GM23338 (cell line): ENCODE measurements around the gene RELL2. TPM values are rescaled to one million over a fixed set of nuclear protein-coding genes. Genes with fewer than 3 reads are reported as not detected.

Source experiments
- ATAC-seq: fragments of 200-7000 bp; cut with Tn5 transposase; 3 replicates; pipeline ENCODE4 v1.9.1; 2020
- DNase-seq: peaks from one replicate; pipeline ENCODE4 v3.0.0-alpha.2; 2015; ENCODE audit warnings: low spot score
- H2AFZ ChIP-seq: fragments of 200-600 bp; sonication (generic); 2 replicates; pipeline ENCODE4 v1.8.0; 2016; ENCODE audit warnings: antibody characterized with exemption, mild to moderate bottlenecking, moderate library complexity
- H3F3A ChIP-seq: fragments of 200-600 bp; sonication (generic); replicated peaks from 2 replicates; pipeline ENCODE4 v1.8.0; 2017; ENCODE audit warnings: antibody characterized with exemption, mixed run types, low read depth
- H3K27ac ChIP-seq: fragments of 200-600 bp; sonication (generic); 2 replicates; pipeline ENCODE4 v1.6.1; 2016; ENCODE audit warnings: low read depth
- H3K27me3 ChIP-seq: fragments of 200-600 bp; sonication (generic); 2 replicates; pipeline ENCODE4 v1.8.0; 2016; ENCODE audit warnings: mild to moderate bottlenecking, mixed run types, moderate library complexity; ENCODE audit not compliant: insufficient read depth
- H3K36me3 ChIP-seq: fragments of 200-600 bp; sonication (generic); 2 replicates; pipeline ENCODE4 v1.8.0; 2016; ENCODE audit warnings: mild to moderate bottlenecking; ENCODE audit not compliant: insufficient read depth
- H3K4me1 ChIP-seq: fragments of 200-600 bp; sonication (generic); 2 replicates; pipeline ENCODE4 v1.8.0; 2016; ENCODE audit warnings: mild to moderate bottlenecking, moderate library complexity; ENCODE audit not compliant: insufficient read depth
- H3K4me2 ChIP-seq: fragments of 200-600 bp; sonication (generic); 2 replicates; pipeline ENCODE4 v1.7.1; 2017; ENCODE audit warnings: mixed run types
- H3K4me3 ChIP-seq: fragments of 200-600 bp; sonication (generic); 2 replicates; pipeline ENCODE4 v1.6.1; 2016; ENCODE audit warnings: mixed run types
- H3K79me2 ChIP-seq: fragments of 200-600 bp; sonication (generic); replicated peaks from 2 replicates; pipeline ENCODE4 v1.8.0; 2017; ENCODE audit warnings: mild to moderate bottlenecking; ENCODE audit not compliant: insufficient read depth
- H3K9me2 ChIP-seq: fragments of 200-600 bp; sonication (generic); 2 replicates; pipeline ENCODE4 v1.8.0; 2017; ENCODE audit not compliant: insufficient read depth
- H4K20me1 ChIP-seq: fragments of 200-600 bp; sonication (generic); replicated peaks from 2 replicates; pipeline ENCODE4 v1.8.0; 2017; ENCODE audit warnings: mild to moderate bottlenecking; ENCODE audit not compliant: insufficient read depth
- H3K27ac Mint-ChIP-seq: 2 replicates; pipeline ENCODE4 v1.8.0; 2020; ENCODE audit warnings: inconsistent platforms, mild to moderate bottlenecking, moderate library complexity, mixed read lengths
- H3K27me3 Mint-ChIP-seq: 3 replicates; pipeline ENCODE4 v1.8.0; 2022; ENCODE audit warnings: low read depth, mild to moderate bottlenecking, moderate library complexity, mixed read lengths, inconsistent platforms; ENCODE audit not compliant: insufficient read depth, poor library complexity
- H3K36me3 Mint-ChIP-seq: 3 replicates; pipeline ENCODE4 v1.8.0; 2021; ENCODE audit warnings: low read depth, mild to moderate bottlenecking, inconsistent platforms, moderate library complexity, mixed read lengths
- H3K4me1 Mint-ChIP-seq: 3 replicates; pipeline ENCODE4 v1.8.0; 2020; ENCODE audit warnings: mild to moderate bottlenecking, inconsistent platforms, mixed read lengths
- H3K4me3 Mint-ChIP-seq: 3 replicates; pipeline ENCODE4 v1.8.0; 2021; ENCODE audit warnings: moderate library complexity, mild to moderate bottlenecking, inconsistent platforms, mixed read lengths
- H3K9me3 Mint-ChIP-seq: 3 replicates; pipeline ENCODE4 v1.8.0; 2020; ENCODE audit warnings: moderate library complexity, mild to moderate bottlenecking, inconsistent platforms, mixed read lengths
- CREB1 ChIP-seq: fragments of 250-450 bp; sonication (Bioruptor Pico); IDR thresholded peaks from 2 replicates; pipeline ENCODE4 v1.5.0; 2020; ENCODE audit warnings: low read depth, mild to moderate bottlenecking, moderate library complexity
- ETS1 ChIP-seq: IDR thresholded peaks from 2 replicates; pipeline ENCODE4 v1.6.1; 2016; ENCODE audit warnings: antibody characterized with exemption
- EZH2 ChIP-seq: fragments of 200-600 bp; sonication (generic); IDR thresholded peaks from one replicate; pipeline ENCODE4 v1.8.0; 2017; ENCODE audit warnings: antibody characterized with exemption, mild to moderate bottlenecking, low read depth; ENCODE audit not compliant: unreplicated experiment
- JUNB ChIP-seq: IDR thresholded peaks from one replicate; pipeline ENCODE4 v1.6.1; 2016; ENCODE audit warnings: antibody characterized with exemption; ENCODE audit not compliant: unreplicated experiment
- NANOG ChIP-seq: IDR thresholded peaks from 2 replicates; pipeline ENCODE4 v1.6.1; 2016; ENCODE audit warnings: antibody characterized with exemption, borderline replicate concordance
- POLR2AphosphoS5 ChIP-seq: IDR thresholded peaks from 2 replicates; pipeline ENCODE4 v1.6.1; 2016; ENCODE audit warnings: antibody characterized with exemption, low read depth
- REST ChIP-seq: IDR thresholded peaks from one replicate; pipeline ENCODE4 v1.6.1; 2018; ENCODE audit warnings: antibody characterized with exemption; ENCODE audit not compliant: unreplicated experiment
- ZNF114 ChIP-seq: fragments of 250-450 bp; sonication (Bioruptor Pico); IDR thresholded peaks from 2 replicates; pipeline ENCODE4 v1.5.0; 2020; ENCODE audit warnings: mild to moderate bottlenecking, moderate library complexity
- ZNF331 ChIP-seq: fragments of 250-450 bp; sonication (Bioruptor Pico); IDR thresholded peaks from 2 replicates; pipeline ENCODE4 v1.5.0; 2020; ENCODE audit warnings: low read depth, mild to moderate bottlenecking, moderate library complexity
- ZNF462 ChIP-seq: fragments of 250-450 bp; sonication (Bioruptor Pico); IDR thresholded peaks from 2 replicates; pipeline ENCODE4 v1.5.0; 2020; ENCODE audit warnings: mild to moderate bottlenecking, moderate library complexity
- polyA plus RNA-seq: library from polyadenylated mRNA; unstranded; fragments of >200 nt; fragmentation: Nextera tagmentation; extraction: Ambion mirVana; gene quantifications from 2 replicates; pipeline ENCODE4 v1.2.1, GENCODE V29; 2016
- total RNA-seq: library from RNA; depleted of rRNA; stranded (reverse); fragments of >200 nt; shearing (Covaris generic); gene quantifications from 2 replicates; pipeline ENCODE4 v1.2.3, GENCODE V29; 2014

RELL2 gene
- total and polyA plus RNA-seq, 2 experiments from 2014 or later: 20.4 to 30.6 TPM

GRCh38 chr5:141683596-141684141 is 46.9 kb downstream of the RELL2 start (continued):
- no peak for TF ChIP-seq ZNF462 (CRISPR knock-in tag)

GRCh38 chr5:141685591-141685990 is 48.8 kb downstream of the RELL2 start:
- Mint-ChIP-seq H3K4me1 (peaks cover 34% of the 10 kb centered on the region), H3K27ac (no peak overlapping the region), H3K4me3 (no peak overlapping the region), H3K9me3 (no peaks in the 10 kb centered on the region), H3K36me3 (no peaks in the 10 kb centered on the region; the same call in 2 of the 3 replicates), H3K27me3 (peaks cover 6% of the 10 kb centered on the region)
- Histone ChIP-seq H4K20me1 (no peaks in the 10 kb centered on the region), H3K79me2 (0 out of 2 replicates have a peak, but pooled peaks cover under 1% of the 10 kb centered on the region), H3F3A (peaks cover 14% of the 10 kb centered on the region), H2AFZ (no peak overlapping the region), H3K4me1 (peaks cover 22% of the 10 kb centered on the region), H3K9me2 (no peaks in the 10 kb centered on the region), H3K4me2 (no peak overlapping the region), H3K4me3 (no peak overlapping the region), H3K36me3 (no peaks in the 10 kb centered on the region), H3K27me3 (no peaks in the 10 kb centered on the region), H3K27ac (no peak overlapping the region)
- no peak for DNase-seq
- ATAC-seq: no peak
- no peak for TF ChIP-seq NANOG
- no peak for TF ChIP-seq ZNF331 (CRISPR knock-in tag)
- no peak for TF ChIP-seq ZNF114 (CRISPR knock-in tag)
- no peak for TF ChIP-seq JUNB
- no peak for TF ChIP-seq POLR2AphosphoS5
- no peak for TF ChIP-seq EZH2
- no peak for TF ChIP-seq ETS1
- TF ChIP-seq REST: no peak
- TF ChIP-seq CREB1: no peak
